Activated naive CD4-positive, alpha-beta T cell treated with anti-CD3 and anti-CD28 coated beads for 36 hours (primary cell): ENCODE measurements around the gene OTOG. TPM values are rescaled to one million over a fixed set of nuclear protein-coding genes. Genes with fewer than 3 reads are reported as not detected.

Source experiments
- CTCF ChIA-PET: fragments of 350-600 bp; sonication (Branson Sonifier 250); formaldehyde crosslinking; loops from one replicate; lab custom pipeline; 2021; ENCODE audit warnings: antibody characterized with exemption; lab: Charles Lee
- DNase-seq: peaks from one replicate; pipeline ENCODE4 v3.0.0-alpha.2; 2020
- H3K27ac Mint-ChIP-seq: one replicate; pipeline ENCODE4 v1.8.0; 2021; ENCODE audit warnings: mild to moderate bottlenecking, mixed read lengths
- H3K27me3 Mint-ChIP-seq: one replicate; pipeline ENCODE4 v1.8.0; 2021; ENCODE audit warnings: low read depth, mixed read lengths
- H3K36me3 Mint-ChIP-seq: one replicate; pipeline ENCODE4 v1.8.0; 2021; ENCODE audit warnings: low read depth, mixed read lengths
- H3K4me1 Mint-ChIP-seq: one replicate; pipeline ENCODE4 v1.8.0; 2021; ENCODE audit warnings: low read depth, mixed read lengths
- H3K4me3 Mint-ChIP-seq: one replicate; pipeline ENCODE4 v1.8.0; 2021; ENCODE audit warnings: mild to moderate bottlenecking, moderate library complexity, mixed read lengths
- H3K9me3 Mint-ChIP-seq: one replicate; pipeline ENCODE4 v1.8.0; 2021; ENCODE audit warnings: mixed read lengths
- intact Hi-C: fragments of 100-400 bp; cut with micrococcal nuclease; formaldehyde crosslinking; loops from one replicate; pipeline ENCODE4 v1.15.1; 2023
- total RNA-seq, 2 experiments: library from RNA; stranded (reverse); gene quantifications; one replicate each; pipeline ENCODE4 v1.2.3, GENCODE V29; 2021

OTOG gene
- total RNA-seq, 2 experiments from 2014 or later, result not detected

GRCh38 chr11:17508306-17508705 is 38.8 kb upstream of the OTOG start:
- no peak overlapping the region for H3K4me3 Mint-ChIP-seq
- CTCF ChIA-PET, result interaction anchor here (0.7 to 8.2 kb wide), 6 partner anchors 9 to 125 kb away, joined by 3 to 92 read pairs (median 4); partner anchors contain the start of gene KCNJ11
- DNase-seq, result no peak
- peaks cover 4% of the 10 kb centered on the region for H3K27me3 Mint-ChIP-seq
- H3K36me3 Mint-ChIP-seq, result no peaks in the 10 kb centered on the region
- H3K4me1 Mint-ChIP-seq, result no peaks in the 10 kb centered on the region
- no peak overlapping the region for H3K27ac Mint-ChIP-seq
- intact Hi-C loops, result no loop called here
- no peaks in the 10 kb centered on the region for H3K9me3 Mint-ChIP-seq

- intact Hi-C loops, result no loop called here
- Mint-ChIP-seq H3K9me3 (no peaks in the 10 kb centered on the region), H3K36me3 (no peaks in the 10 kb centered on the region), H3K4me1 (no peaks in the 10 kb centered on the region), H3K27me3 (peaks cover 4% of the 10 kb centered on the region), H3K4me3 (no peak overlapping the region), H3K27ac (no peak overlapping the region)
- CTCF ChIA-PET, result interaction anchor here (0.8 to 8.2 kb wide), 4 partner anchors 19 to 129 kb away, joined by 3 to 92 read pairs (median 6); no protein-coding TSS in a partner anchor
- no peak for DNase-seq
These were observed 38.3 kb upstream of the OTOG start for GRCh38 chr11:17508791-17509190.

GRCh38 chr11:17510507-17511206 is 36.4 kb upstream of the OTOG start:
- intact Hi-C loops, result no loop called here
- Mint-ChIP-seq H3K4me3 (no peak overlapping the region), H3K9me3 (no peaks in the 10 kb centered on the region), H3K27ac (no peak overlapping the region), H3K27me3 (peaks cover 4% of the 10 kb centered on the region), H3K4me1 (no peaks in the 10 kb centered on the region), H3K36me3 (no peaks in the 10 kb centered on the region)
- CTCF ChIA-PET, result no interaction called here
- DNase-seq, result no peak

- Mint-ChIP-seq H3K27me3 (peaks cover under 1% of the 10 kb centered on the region), H3K27ac (no peak overlapping the region), H3K9me3 (no peaks in the 10 kb centered on the region), H3K36me3 (no peaks in the 10 kb centered on the region), H3K4me1 (no peaks in the 10 kb centered on the region), H3K4me3 (no peak overlapping the region)
- no peak for DNase-seq
- intact Hi-C loops, result no loop called here
- CTCF ChIA-PET, result interaction anchor here (0.6 to 2.3 kb wide), 4 partner anchors 8 to 128 kb away, joined by 3 to 8 read pairs (median 3); no protein-coding TSS in a partner anchor
These were observed 35.5 kb upstream of the OTOG start for GRCh38 chr11:17511571-17511970.

- Mint-ChIP-seq H3K9me3 (no peaks in the 10 kb centered on the region), H3K27ac (no peak overlapping the region), H3K27me3 (no peaks in the 10 kb centered on the region), H3K4me3 (no peak overlapping the region), H3K36me3 (no peaks in the 10 kb centered on the region), H3K4me1 (no peaks in the 10 kb centered on the region)
- no peak for DNase-seq
- CTCF ChIA-PET, result interaction anchor here (1.0 to 2.3 kb wide), 4 partner anchors 9 to 128 kb away, joined by 3 to 11 read pairs (median 6); no protein-coding TSS in a partner anchor
- intact Hi-C loops, result no loop called here
These were observed 35.0 kb upstream of the OTOG start for GRCh38 chr11:17512101-17512500.

- no peak overlapping the region for H3K4me3 Mint-ChIP-seq
- H3K4me1 Mint-ChIP-seq, result no peaks in the 10 kb centered on the region
- no peaks in the 10 kb centered on the region for H3K9me3 Mint-ChIP-seq
- no peaks in the 10 kb centered on the region for H3K36me3 Mint-ChIP-seq
- H3K27me3 Mint-ChIP-seq, result no peaks in the 10 kb centered on the region
- intact Hi-C loops, result no loop called here
- no peak overlapping the region for H3K27ac Mint-ChIP-seq
- CTCF ChIA-PET, result no interaction called here
- no peak for DNase-seq
These were observed 33.2 kb upstream of the OTOG start for GRCh38 chr11:17513853-17514252.

GRCh38 chr11:17514476-17514875 is 32.6 kb upstream of the OTOG start:
- no peaks in the 10 kb centered on the region for H3K36me3 Mint-ChIP-seq
- no peaks in the 10 kb centered on the region for H3K9me3 Mint-ChIP-seq
- CTCF ChIA-PET, result interaction anchor here (1.2 kb wide), 1 partner anchor 130 kb away, joined by 4 read pairs; no protein-coding TSS in a partner anchor
- H3K27ac Mint-ChIP-seq, result no peak overlapping the region
- no peaks in the 10 kb centered on the region for H3K27me3 Mint-ChIP-seq
- H3K4me1 Mint-ChIP-seq, result no peaks in the 10 kb centered on the region
- no peak overlapping the region for H3K4me3 Mint-ChIP-seq
- no peak for DNase-seq
- intact Hi-C loops, result no loop called here

GRCh38 chr11:17515443-17516176 is 31.4 kb upstream of the OTOG start:
- H3K27me3 Mint-ChIP-seq, result no peaks in the 10 kb centered on the region
- no peaks in the 10 kb centered on the region for H3K36me3 Mint-ChIP-seq
- CTCF ChIA-PET, result interaction anchor here (1.2 kb wide), 1 partner anchor 132 kb away, joined by 4 read pairs; no protein-coding TSS in a partner anchor
- DNase-seq, result no peak
- no peak overlapping the region for H3K4me3 Mint-ChIP-seq
- no peaks in the 10 kb centered on the region for H3K4me1 Mint-ChIP-seq
- intact Hi-C loops, result no loop called here
- H3K27ac Mint-ChIP-seq, result no peak overlapping the region
- H3K9me3 Mint-ChIP-seq, result no peaks in the 10 kb centered on the region

GRCh38 chr11:17516551-17517150 is 30.4 kb upstream of the OTOG start:
- no peak for DNase-seq
- no peaks in the 10 kb centered on the region for H3K9me3 Mint-ChIP-seq
- H3K27ac Mint-ChIP-seq, result no peak overlapping the region
- CTCF ChIA-PET, result interaction anchor here (0.9 to 4.2 kb wide), 3 partner anchors 11 to 287 kb away, joined by 3 to 34 read pairs (median 3); no protein-coding TSS in a partner anchor
- intact Hi-C loops, result no loop called here
- H3K4me3 Mint-ChIP-seq, result no peak overlapping the region
- H3K27me3 Mint-ChIP-seq, result no peaks in the 10 kb centered on the region
- no peaks in the 10 kb centered on the region for H3K36me3 Mint-ChIP-seq
- H3K4me1 Mint-ChIP-seq, result no peaks in the 10 kb centered on the region

GRCh38 chr11:17517186-17517585 is 29.9 kb upstream of the OTOG start:
- no peak overlapping the region for H3K4me3 Mint-ChIP-seq
- no peaks in the 10 kb centered on the region for H3K36me3 Mint-ChIP-seq
- CTCF ChIA-PET, result interaction anchor here (0.9 to 4.2 kb wide), 4 partner anchors 11 to 287 kb away, joined by 3 to 34 read pairs (median 6); no protein-coding TSS in a partner anchor
- DNase-seq, result no peak
- H3K9me3 Mint-ChIP-seq, result no peaks in the 10 kb centered on the region
- no peaks in the 10 kb centered on the region for H3K27me3 Mint-ChIP-seq
- no peaks in the 10 kb centered on the region for H3K4me1 Mint-ChIP-seq
- H3K27ac Mint-ChIP-seq, result no peak overlapping the region
- intact Hi-C loops, result no loop called here

- Mint-ChIP-seq H3K4me3 (no peak overlapping the region), H3K36me3 (no peaks in the 10 kb centered on the region), H3K27me3 (no peaks in the 10 kb centered on the region), H3K9me3 (no peaks in the 10 kb centered on the region), H3K4me1 (no peaks in the 10 kb centered on the region), H3K27ac (no peak overlapping the region)
- CTCF ChIA-PET, result interaction anchor here (1.1 to 4.2 kb wide), 2 partner anchors 9 to 135 kb away, joined by 8 to 34 read pairs; no protein-coding TSS in a partner anchor
- intact Hi-C loops, result no loop called here
- DNase-seq, result no peak
These were observed 28.7 kb upstream of the OTOG start for GRCh38 chr11:17518366-17518765.
